T1000 (cell line): Measurements from ENCODE around the gene PLPPR2.
"Not testable (repeated sequence)": the region's sequence is repeated elsewhere in the genome, so short reads cannot be mapped to it uniquely, and the experiment has no call there.

Experiments used
- DNase-seq: peaks from one replicate; lab custom pipeline; 2025; ENCODE audit warnings: mixed read lengths; lab: John Stamatoyannopoulos, UW

The PLPPR2 gene

DNA sequence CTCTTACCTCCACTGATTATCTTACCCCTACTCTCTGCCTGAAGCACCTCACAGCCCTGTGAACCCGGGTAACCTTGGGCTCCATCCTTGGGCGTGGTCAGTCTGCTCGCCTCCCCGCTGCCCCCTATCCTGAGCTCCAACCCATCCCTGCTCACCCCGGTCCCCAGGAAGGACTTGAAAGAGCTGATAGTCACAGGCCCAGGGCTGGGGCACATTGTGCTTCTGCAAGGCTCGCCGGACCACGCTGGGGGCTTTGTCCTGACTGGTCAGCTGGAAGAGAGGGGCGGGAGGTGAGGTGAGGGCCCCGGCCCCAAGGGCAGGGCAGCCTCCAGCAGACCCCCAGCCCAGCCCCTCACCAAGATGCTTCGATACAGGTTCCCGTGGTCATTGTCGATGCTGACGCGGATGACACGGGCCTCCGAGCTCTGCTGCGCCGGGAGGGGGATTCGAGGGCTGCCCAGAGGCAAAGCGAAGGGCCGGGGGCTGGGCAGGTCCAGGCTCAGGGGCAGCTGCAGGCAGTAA, 41.9 kb downstream of the PLPPR2 start:
- DNase-seq, result no peak

DNA sequence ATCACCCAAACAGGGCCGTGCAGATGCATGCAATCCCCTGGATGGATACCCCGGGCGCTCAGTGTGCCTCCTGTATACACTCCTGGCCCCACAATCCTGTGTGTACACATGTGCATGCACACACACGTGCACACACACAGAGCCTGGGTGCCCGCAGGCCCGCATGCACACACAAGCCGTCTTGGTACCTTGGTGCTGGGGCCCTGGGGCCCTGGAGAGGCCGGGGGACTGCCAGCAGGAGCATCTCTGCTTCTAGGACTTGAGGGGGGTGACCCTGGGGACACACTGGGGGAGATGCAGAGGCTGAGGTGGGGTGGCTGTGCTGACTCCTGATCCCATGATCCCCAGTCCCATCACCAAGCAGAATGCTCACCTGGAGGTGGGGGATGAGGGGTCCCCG, 44.4 kb downstream of the PLPPR2 start:
- no peak for DNase-seq

DNA sequence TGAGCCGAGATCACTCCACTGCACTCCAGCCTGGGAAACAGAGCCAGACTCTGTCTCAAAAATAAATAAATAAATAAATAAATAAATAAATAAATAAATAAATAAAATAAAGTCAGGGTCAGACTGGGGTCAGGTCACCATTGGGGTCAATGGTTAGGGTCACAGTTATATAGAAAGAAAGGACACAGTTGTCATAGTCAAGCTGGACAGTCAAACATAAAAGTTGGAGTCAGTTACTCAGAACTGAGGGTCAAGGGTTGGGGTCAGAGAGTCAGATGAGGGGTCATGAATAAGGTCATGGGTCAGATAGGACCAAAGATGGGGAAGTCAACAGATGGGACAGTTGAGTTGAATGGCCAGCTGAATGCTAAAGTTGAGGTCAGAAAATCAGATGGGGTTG, 45.6 kb downstream of the PLPPR2 start:
- DNase-seq, result no peak

DNA sequence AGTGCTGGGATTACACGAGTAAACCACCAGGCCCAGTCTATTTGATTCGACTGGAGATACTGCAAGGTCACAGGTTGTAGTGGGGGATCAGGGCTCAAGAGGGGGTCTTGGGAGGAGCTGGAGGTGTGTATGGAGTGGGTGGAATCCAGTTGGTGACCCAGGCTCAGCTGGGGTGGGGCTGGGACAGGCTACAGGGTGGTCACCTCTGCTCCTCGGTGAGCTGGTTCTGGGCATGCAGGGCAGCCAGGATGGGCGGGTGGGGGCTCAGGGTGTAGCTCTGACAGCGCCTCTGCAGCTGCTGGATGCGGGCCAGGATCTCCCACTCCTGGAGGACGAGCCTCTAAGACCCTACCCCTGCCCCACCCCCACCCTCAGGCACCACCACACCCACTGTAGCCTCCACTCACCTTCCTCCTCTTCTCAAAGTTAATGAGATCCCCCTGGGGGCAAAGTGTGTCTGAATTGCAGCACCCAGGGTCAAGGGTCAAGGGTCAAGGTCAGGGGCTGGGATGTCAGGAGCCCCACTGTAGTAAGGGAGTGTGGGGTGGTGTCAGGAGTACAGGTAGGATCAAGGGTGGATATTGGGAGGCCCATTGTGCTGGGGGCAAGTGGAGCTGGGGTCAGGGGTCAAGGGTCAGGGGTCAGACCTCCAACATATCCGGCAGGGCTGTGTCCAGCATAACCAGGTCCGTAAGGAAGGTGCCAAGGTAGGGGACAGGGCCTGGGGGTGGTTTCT, 46.7 kb downstream of the PLPPR2 start:
- no peak for DNase-seq

DNA sequence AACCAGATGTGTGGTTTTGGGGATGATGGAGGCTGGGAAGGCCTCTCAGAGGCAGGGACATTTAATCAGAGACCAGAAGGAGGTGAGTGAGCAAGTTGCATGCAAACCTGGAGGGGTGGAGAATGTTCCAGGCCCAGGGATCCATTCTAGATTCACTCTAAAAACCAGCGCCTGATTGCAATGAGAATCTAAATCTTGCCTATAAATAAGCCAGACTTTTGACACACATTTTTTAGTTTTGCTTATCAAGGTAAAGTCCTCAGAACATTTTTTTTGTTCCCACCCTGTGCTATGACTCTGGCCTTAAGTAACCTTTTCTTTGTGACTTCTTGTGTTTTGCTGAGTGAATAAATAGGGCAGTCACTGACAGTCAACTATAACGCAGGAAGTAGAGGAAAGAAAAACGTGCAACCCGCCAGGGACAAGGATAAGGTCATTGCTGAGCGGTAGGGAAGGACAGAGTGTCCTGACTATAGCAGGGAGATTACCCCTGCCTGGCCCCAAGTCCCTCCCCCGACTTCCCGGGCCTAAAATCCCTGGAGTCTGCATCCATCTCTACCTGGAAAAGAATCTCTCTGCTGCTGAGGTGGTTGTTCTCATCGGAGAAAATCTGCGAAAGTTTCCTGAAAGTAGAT, 49.5 kb downstream of the PLPPR2 start:
- no peak for DNase-seq

DNA sequence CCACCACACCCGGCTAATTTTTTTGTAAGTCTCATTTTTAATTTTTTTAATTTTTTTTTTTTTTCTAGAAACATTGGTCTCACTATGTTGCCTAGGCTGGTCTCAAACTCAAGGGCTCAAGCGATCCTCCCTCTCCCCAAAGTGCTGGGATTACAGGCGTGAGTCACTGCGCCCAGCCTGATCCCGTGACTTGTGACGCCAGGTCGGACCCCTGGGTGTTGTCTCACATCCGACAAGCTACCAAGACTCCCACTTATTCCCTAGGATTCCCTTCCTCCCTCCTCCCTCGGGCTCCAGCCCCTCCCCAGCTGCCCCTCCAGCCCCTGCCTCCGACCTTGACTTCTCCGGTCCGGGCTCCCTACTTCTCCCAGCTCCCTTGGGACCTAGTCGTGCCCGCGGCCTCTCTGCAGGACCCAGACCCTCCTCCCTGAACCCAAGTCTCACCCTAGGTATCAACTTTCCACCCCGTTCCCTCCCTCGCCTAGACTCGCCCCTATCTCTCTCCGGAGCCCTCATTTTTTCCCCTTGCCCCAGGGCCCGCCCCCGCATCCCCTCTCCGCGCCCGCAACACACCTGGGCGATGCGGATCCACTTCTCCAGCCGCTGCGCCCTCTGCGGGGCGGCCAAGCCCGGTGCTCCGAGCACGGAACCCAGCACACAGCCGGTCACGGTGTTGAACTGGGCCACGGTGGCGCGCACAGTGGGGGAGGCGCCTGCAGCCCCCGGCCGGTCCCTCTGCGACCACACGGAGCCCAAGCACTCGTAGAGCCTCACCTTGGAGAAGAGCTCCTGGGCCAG, 50.8 kb downstream of the PLPPR2 start:
- DNase-seq, result no peak

DNA sequence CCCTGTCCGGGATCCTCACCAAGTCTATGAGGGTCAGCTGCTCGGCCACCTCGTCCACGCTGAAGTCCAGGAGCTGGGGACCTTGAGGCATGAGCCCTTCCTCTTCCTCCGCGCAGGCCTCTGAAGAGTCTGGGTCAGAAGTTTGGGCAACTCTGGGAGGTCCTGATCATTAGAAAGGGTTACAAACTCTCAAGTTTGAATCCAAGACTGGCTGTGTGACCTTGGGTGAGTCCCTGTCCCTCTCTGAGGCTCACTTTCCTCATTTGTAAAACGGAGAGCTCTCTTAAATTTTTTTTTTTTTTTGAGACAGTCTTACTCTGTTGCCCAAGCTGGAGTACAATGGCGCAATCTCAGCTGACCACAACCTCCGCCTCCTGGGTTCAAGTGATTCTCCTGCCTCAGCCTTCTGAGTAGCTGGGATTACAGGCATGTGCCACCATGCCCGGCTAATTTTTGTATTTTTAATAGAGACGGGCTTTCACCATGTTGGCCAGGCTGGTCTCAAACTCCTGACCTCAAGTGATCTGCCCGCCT, 51.5 kb downstream of the PLPPR2 start:
- not testable (repeated sequence) for DNase-seq

DNA sequence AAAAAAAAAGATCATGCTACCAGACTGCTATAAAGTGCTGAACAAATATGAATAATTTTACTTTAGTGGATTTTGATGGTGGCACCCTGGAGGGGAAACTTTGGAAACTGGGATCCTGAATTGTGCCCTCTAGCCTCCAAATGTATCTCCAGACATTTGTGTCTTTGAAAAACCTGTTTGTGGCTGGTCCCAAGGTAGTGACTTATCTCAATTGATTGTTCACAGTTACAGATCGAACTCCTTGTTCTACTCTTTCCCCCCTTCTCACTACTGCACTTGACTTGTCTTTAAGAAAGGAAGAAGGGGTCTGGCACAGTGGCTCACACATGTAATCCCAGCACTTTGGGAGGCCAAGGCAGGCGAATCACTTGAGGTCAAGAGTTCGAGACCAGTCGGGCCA, 53.4 kb downstream of the PLPPR2 start:
- no peak for DNase-seq

DNA sequence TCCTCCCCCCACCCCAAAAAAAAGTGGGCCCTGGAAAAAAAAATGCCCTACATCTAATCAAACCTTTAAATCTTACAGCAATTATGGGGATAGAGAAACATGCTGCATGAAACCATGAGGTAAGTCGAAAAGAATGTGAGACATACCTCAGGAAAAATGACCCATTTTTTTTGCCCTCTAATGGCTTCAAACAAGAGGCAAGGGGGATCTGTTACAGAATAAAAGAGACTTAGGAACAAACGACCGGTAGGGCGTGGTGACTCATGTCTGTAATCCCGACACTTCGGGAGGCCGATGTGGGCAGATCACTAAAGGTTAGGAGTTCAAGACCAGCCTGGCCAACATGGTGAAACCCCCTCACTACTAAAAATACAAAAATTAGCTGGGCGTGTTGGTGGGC, 55.5 kb downstream of the PLPPR2 start:
- DNase-seq, result no peak

DNA sequence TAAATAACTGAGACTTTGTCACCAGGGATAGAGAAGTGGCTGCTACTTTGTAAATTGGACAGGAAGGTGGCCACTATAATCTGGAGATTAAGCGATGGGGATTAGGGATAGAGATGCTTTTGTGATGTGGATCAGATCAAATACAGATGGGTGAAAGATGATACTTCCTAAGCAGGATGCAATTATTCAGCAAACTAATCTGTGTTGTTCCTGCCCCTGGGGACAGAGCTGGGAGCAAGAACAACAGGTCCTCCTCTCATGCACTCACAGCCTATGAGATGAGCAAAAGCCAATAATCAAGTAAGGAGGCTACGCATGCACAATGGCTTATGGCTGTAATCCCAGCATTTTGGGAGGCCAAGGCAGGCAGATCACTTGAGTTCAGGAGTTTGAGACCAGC, 59.3 kb downstream of the PLPPR2 start:
- DNase-seq, result no peak
